NT2/D1 (cell line): ENCODE measurements around the gene PARN.

Experiments
- SUZ12 ChIP-seq: IDR thresholded peaks from 2 replicates; pipeline ENCODE4 v1.6.1; 2011; ENCODE audit not compliant: insufficient read length, insufficient read depth; ENCODE audit errors: extremely low read depth
- YY1 ChIP-seq: IDR thresholded peaks from 2 replicates; pipeline ENCODE4 v1.6.1; 2011; ENCODE audit not compliant: insufficient read length, insufficient read depth
- ZNF274 ChIP-seq: IDR thresholded peaks from 2 replicates; pipeline ENCODE4 v1.6.1; 2011; ENCODE audit warnings: mild to moderate bottlenecking, low read depth, low read length

DNA sequence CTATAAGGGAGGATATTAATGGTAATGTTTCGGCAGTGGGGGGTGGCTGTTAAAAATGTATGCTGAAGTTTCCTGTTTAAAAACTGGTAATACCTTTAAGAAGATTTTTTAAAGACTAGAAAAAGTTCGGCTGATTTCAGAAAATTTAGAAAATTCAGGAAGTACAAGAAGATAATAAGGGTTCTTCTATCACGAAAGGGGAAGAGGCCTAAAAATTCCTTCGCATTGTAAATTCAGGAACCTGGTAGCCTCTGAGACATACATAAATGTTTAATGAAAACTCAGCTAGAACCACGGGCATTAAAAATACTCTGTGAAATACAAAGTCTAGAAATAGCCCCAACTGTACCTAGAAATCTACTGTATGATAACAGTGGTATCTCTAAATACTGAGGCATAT lies 181.2 kb downstream of the PARN start:
- TF ChIP-seq ZNF274 (no peak), YY1 (no peak), SUZ12 (no peak)
